NOMO-1 treated with dmso at 0.1 percent for 144 hours (cell line): ENCODE results near the gene KCNF1.

Source experiments
- DNase-seq: peaks from one replicate; lab custom pipeline; 2025; ENCODE audit not compliant: unreplicated experiment; lab: John Stamatoyannopoulos, UW

The KCNF1 gene

DNA sequence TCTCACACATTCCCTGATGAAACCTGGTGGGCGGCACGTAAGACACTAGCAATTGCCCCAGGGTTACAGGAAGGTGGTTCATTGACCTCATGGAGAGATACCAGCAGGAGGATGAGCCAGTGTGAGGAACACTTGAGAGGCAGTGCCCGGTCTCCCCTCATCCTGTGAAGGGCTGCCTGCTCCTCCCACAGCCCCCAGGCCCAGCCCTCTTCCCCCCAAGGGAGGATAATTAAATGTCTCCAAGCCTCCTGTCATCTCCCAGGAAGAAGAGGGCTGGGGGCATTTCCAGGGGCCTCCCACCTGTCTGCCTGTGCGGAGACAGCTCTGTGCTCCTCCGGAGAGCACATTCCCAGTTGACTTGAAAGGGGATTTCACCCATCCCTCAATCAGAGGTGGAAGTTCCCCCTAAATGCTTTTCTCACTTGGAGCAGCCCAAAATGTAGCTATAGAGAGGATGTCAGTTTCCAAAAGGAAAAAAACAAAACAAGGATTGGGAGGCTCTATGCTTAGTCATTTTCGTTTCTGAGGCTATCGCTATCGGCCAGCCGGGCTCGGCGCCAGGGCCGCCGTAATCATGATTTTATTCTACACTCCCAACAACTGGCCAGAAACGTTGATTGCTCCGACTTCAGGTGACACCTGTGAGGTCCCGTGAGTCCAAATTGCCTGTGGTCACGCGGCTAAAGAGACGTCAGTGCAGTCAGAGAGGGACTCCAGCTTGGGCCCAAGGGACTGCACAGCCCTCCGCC, 7.1 kb downstream of the KCNF1 start:
- DNase-seq, result no peak

GRCh38 chr2:10919410-10919770, 7.7 kb downstream of the KCNF1 start:
- DNase-seq, result no peak

DNA sequence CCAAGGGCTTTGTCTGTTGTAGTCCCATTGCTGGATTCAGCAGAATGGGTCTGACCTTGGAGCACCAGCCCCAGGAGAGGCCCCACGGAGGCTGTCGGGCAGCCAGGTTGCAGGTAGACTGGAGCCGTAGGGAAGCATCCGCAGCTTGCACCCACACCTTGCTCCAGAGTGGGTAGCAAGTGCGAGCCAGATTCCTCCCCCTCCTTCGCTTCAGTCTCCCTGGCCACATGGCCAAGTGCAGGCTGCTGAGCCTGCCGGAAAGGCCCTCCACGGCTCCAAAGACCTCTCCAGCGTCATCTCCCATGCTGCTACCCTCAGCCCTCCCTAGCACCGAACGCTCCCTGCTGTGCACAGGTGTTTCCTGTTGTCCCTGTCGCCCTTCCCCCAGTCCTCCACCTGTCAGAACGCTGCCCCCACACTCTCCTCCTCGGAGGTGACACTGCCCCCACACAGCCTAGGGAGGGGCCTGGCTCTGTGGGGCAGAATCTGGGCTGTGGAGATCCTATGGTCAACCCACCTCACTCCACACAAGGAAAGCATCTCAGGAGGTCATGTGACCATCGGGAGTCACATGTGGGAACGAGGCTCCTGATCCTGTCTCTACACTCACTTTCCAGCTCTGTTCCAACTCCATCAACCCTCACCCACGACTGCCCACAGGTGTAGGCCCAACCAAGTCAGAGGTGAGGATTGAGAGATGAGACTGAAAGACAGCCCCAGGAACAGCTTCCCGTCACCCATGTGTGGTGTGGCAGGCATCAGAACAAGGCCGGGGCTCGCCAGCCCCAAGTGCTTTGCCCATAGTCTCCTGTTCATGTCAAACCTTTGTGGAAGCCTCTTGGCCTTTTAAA, 8.3 kb downstream of the KCNF1 start:
- DNase-seq, result no peak

DNA sequence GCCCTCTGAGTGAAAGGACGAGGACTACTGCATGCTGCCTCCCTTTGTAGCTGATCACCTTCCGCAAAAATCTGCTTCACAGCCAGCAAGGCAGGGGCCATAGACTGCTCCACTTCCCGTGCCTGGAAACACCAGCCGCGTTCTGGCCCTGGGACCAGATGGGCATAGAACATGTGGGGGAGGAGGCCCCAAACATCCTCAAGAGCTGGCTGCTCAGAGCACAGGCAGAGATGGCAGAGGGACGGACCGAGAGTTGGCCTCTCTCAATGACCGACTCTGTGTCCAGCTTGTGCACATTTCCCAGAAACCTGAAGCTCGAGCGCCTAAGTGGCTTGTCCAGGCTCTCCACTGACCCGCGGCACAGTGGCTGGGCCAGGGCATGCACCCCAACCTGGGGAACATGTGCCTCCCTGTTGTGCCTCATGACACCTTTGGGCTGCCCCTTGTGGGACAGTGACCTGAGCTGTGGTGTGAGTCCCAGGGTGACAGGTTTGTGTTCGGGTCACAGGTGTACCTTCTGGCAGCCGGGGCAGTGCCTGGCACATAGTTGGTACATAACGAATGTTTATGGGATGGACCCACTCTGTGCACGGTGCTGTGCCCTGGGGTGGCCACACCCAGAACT, 9.1 kb downstream of the KCNF1 start:
- no peak for DNase-seq

- no peak for DNase-seq
Observed at GRCh38 chr2:10921525-10921924, 9.8 kb downstream of the KCNF1 start.

DNA sequence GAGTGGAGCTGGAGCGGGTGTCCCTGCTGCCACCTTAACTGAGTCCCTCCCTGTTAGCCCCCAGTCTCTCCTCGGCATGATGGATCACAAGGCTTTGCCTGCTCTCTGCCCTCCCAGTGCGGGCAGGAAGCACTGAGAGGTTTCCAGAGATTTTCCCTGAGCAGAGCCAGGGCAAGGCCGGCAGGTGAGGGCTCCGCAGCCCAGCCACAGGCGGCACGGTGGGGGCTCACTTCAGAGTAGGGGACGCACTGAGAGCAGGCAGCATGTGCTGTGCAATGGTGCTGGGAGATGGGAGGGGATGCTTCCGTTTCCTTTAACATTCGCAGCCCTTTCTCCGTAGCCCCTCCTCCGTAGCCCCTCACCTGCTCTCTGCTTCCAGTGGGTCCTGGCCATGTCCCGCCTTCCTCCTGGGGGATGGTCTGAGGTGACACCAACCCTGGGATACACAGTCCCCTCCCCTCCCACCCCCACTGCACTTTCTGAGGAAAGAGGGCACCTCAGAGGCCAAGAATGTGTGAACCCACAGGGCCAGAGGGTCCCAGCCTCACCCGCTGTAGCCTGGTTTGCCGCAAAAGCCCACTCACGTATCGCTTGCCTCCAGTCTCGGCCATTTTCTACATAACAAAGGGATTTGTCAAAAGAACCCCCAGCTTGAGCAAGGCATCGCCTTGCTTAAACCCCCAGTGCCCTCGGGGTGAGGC, 10.7 kb downstream of the KCNF1 start:
- DNase-seq, result no peak

DNA sequence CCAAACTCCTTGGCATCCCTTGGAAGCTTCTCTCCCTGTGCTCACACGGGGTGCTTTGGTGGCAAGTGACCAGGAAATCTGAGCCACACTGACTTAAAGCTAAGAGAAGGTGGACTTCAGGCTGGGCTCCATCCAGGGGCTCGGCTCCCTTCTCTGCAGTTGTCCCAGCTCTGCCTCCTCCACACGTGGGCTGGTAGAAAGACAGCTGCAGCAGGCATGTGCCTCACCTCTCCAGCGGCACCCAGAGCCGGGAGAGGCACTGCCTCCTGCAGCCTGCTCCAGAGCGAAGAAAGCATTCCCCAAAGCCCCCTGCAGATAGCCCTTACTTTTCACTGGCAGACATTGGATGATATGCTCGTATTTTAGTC, 11.3 kb downstream of the KCNF1 start:
- DNase-seq, result no peak

- no peak for DNase-seq
Observed at GRCh38 chr2:10923965-10924364, 12.2 kb downstream of the KCNF1 start.

DNA sequence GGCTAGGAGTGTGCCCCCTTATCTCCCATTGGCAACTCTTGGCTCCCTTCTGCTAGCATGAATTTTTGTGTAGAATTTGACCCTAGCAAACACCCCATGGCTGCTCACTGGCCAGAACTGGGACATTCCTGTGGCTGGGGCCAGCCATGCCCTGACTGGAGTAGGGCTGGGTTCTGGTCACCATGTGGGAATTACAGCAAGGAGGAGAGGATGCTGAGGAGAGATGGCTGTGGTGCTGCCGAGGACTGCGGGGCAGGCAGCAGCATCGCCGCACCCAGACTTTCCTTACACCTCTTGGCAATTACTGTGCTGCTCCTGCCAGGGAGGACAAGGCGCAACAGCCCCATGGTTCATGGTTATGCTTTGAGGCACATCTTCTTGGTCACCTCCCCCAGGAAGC, 12.7 kb downstream of the KCNF1 start:
- DNase-seq, result no peak

GRCh38 chr2:10924859-10925258, 13.1 kb downstream of the KCNF1 start:
- no peak for DNase-seq

DNA sequence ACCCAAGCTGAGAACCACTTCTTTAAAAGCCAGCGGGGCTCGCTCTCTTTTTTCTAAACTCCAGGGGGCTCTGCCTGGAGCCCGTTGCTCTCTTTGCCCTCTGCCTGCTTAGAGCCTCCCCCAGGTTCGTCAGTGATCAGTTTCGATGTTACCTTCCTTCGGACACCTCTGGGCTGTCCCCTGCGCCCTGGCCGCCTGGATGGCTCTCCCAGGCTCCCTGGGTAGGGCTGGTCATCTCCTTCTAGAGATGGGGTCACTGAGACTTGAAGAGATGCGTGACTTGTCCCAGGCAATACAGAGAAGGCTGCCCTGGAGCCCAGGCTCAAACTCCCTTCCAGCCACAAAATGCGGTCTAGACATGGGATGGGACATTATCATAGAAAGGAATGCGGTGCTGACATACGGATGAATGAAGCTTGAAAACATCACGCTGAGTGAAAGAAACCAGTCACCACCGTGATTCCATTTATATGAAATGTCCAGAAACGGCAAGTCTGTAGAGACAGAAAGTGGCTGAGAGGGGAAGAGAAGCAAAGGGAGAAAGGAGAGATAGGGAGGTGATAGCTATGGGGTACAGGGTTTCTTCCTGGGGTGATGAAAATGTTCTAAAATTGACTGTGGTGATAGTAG, 14.6 kb downstream of the KCNF1 start:
- no peak for DNase-seq

GRCh38 chr2:10930721-10931516, 19.2 kb downstream of the KCNF1 start:
- DNase-seq, result no peak

GRCh38 chr2:10931710-10932255, 20.0 kb downstream of the KCNF1 start:
- DNase-seq, result no peak

- DNase-seq, result no peak
Observed at GRCh38 chr2:10932345-10933151, 20.8 kb downstream of the KCNF1 start.

GRCh38 chr2:10933700-10934225, 22.0 kb downstream of the KCNF1 start:
- DNase-seq, result no peak

- DNase-seq, result no peak
Observed at GRCh38 chr2:10934308-10934978, 22.7 kb downstream of the KCNF1 start.

DNA sequence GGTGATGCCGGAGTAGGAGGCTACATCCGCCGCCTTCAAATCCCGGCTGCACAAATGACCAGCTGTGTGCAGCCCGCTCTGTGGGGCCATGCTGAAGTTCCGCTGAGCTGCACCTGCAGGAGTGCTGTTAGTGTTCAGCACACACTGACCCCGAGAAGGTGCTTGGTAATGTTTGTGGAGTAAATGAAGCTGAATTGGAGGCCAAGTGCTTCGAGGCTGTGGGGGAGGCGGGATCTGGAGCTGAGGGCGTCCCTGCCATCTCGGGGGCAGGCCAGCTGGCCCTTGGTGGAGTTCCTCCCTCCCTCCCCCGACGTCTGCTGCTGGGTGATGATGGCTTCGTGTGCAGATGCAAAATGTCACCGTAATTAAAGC, 23.2 kb downstream of the KCNF1 start:
- no peak for DNase-seq

- no peak for DNase-seq
Observed at GRCh38 chr2:10935366-10935918, 23.7 kb downstream of the KCNF1 start.
